Astrocyte (in vitro differentiated cells and primary cell): ENCODE data around the gene MTURN. TPM values are rescaled to one million over a fixed set of nuclear protein-coding genes. Genes with fewer than 3 reads are reported as not detected.

Experiments
- DNase-seq: peaks from one replicate; pipeline ENCODE4 v3.0.0-alpha.2; 2010; ENCODE audit warnings: low read depth
- FAIRE-seq: peaks from 2 replicates; lab custom pipeline; 2011; peaks lifted over from hg19 to GRCh38; lab: Jason Lieb, UNC
- H2AFZ ChIP-seq: 2 replicates; pipeline ENCODE4 v1.6.0; 2012; ENCODE audit warnings: low read depth, low read length, inconsistent platforms
- H3K27ac ChIP-seq: 2 replicates; pipeline ENCODE4 v1.5.1; 2011; ENCODE audit warnings: low read depth, low read length, inconsistent platforms
- H3K27me3 ChIP-seq: 2 replicates; pipeline ENCODE4 v1.6.0; 2011; ENCODE audit warnings: low read length, inconsistent platforms; ENCODE audit not compliant: insufficient read depth
- H3K36me3 ChIP-seq: 2 replicates; pipeline ENCODE4 v1.5.1; 2011; ENCODE audit warnings: low read length, inconsistent platforms; ENCODE audit not compliant: insufficient read depth
- H3K4me1 ChIP-seq: 2 replicates; pipeline ENCODE4 v1.5.1; 2011; ENCODE audit warnings: low read length, inconsistent platforms; ENCODE audit not compliant: insufficient read depth
- H3K4me2 ChIP-seq: 2 replicates; pipeline ENCODE4 v1.6.0; 2012; ENCODE audit warnings: low read length, inconsistent platforms
- H3K4me3 ChIP-seq: 2 replicates; pipeline ENCODE4 v1.5.1; 2011; ENCODE audit warnings: low read depth, mild to moderate bottlenecking, low read length, inconsistent platforms; ENCODE audit not compliant: insufficient read depth
- H3K79me2 ChIP-seq: 2 replicates; pipeline ENCODE4 v1.6.0; 2012; ENCODE audit warnings: mild to moderate bottlenecking, low read length, inconsistent platforms; ENCODE audit not compliant: insufficient read depth
- H3K9ac ChIP-seq: 2 replicates; pipeline ENCODE4 v1.6.0; 2012; ENCODE audit warnings: mild to moderate bottlenecking, low read length, inconsistent platforms
- H3K9me3 ChIP-seq: 2 replicates; pipeline ENCODE4 v1.5.1; 2012; ENCODE audit warnings: low read depth, mild to moderate bottlenecking, low read length, inconsistent platforms; ENCODE audit not compliant: insufficient read depth
- H4K20me1 ChIP-seq: 2 replicates; pipeline ENCODE4 v1.6.0; 2012; ENCODE audit warnings: low read length, inconsistent platforms; ENCODE audit not compliant: insufficient read depth
- H3K27ac Mint-ChIP-seq: one replicate; pipeline ENCODE4 v1.8.0; 2021; ENCODE audit warnings: mild to moderate bottlenecking, mixed read lengths; ENCODE audit not compliant: unreplicated experiment
- H3K27me3 Mint-ChIP-seq: one replicate; pipeline ENCODE4 v1.8.0; 2021; ENCODE audit warnings: low read depth, mixed read lengths; ENCODE audit not compliant: unreplicated experiment
- H3K36me3 Mint-ChIP-seq: one replicate; pipeline ENCODE4 v1.8.0; 2021; ENCODE audit warnings: low read depth, mixed read lengths; ENCODE audit not compliant: unreplicated experiment
- H3K4me1 Mint-ChIP-seq: one replicate; pipeline ENCODE4 v1.8.0; 2021; ENCODE audit warnings: low read depth, mixed read lengths; ENCODE audit not compliant: unreplicated experiment
- H3K4me3 Mint-ChIP-seq: one replicate; pipeline ENCODE4 v1.8.0; 2021; ENCODE audit warnings: mild to moderate bottlenecking, moderate library complexity, mixed read lengths; ENCODE audit not compliant: unreplicated experiment
- H3K9me3 Mint-ChIP-seq: one replicate; pipeline ENCODE4 v1.8.0; 2021; ENCODE audit warnings: mild to moderate bottlenecking, mixed read lengths; ENCODE audit not compliant: unreplicated experiment
- CTCF ChIP-seq: IDR thresholded peaks from 2 replicates; pipeline ENCODE4 v1.5.1; 2011; ENCODE audit warnings: low read depth, mild to moderate bottlenecking, inconsistent platforms, low read length, moderate library complexity; ENCODE audit not compliant: insufficient read depth
- EZH2 ChIP-seq: IDR thresholded peaks from 2 replicates; pipeline ENCODE4 v1.6.1; 2012; ENCODE audit warnings: mild to moderate bottlenecking, low read length, inconsistent platforms; ENCODE audit not compliant: insufficient read depth
- total RNA-seq: library from RNA; stranded (reverse); gene quantifications from 2 replicates; pipeline ENCODE4 v1.2.1, GENCODE V29; 2021

Gene MTURN
- total RNA-seq, 1 donor from 2014 or later, result 9.3 TPM

DNA sequence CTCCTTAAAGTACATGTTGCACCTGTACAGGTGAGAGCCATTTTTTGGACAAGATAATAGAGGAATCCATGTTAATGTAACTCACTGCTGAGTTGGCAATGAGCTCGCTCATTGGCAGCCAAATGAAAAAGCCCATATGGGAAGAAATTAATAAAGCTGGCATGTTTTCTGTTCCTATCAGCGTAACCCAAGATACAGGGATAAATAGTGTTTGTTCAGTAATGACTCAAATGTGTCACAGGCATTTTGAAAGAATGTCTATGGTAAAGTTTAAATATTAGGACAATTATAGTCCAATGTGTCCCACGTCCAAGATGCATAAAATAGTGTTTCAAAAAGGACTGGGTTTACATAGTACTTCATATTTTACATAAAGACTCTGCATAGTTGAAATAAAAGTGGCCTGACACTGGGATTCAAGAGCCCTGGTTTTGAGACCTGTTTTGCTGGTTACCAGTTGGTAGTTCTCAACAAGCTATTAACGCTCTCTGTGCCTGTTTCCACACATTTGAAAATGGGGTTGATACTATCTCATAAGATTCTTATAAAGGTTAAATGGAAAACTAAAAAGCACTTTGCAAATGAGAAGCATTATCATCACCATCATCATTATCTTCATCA is 49.1 kb downstream of the MTURN start:
- FAIRE-seq, result no peak
- Histone ChIP-seq H3K4me3 (no peak overlapping the region), H3K27me3 (no peaks in the 10 kb centered on the region), H3K4me2 (no peak overlapping the region), H2AFZ (no peak overlapping the region), H3K27ac (no peak overlapping the region), H4K20me1 (no peaks in the 10 kb centered on the region), H3K9ac (no peak overlapping the region), H3K36me3 (no peaks in the 10 kb centered on the region), H3K79me2 (no peaks in the 10 kb centered on the region), H3K4me1 (no peaks in the 10 kb centered on the region), H3K9me3 (no peaks in the 10 kb centered on the region)
- H3K27ac Mint-ChIP-seq, result no peak overlapping the region
- H3K36me3 Mint-ChIP-seq, result peaks cover 6% of the 10 kb centered on the region
- no peak for DNase-seq
- TF ChIP-seq CTCF (no peak), EZH2 (no peak)
- H3K4me3 Mint-ChIP-seq, result no peak overlapping the region
- no peaks in the 10 kb centered on the region for H3K27me3 Mint-ChIP-seq
- H3K4me1 Mint-ChIP-seq, result peaks cover 8% of the 10 kb centered on the region
- peaks cover 23% of the 10 kb centered on the region for H3K9me3 Mint-ChIP-seq

DNA sequence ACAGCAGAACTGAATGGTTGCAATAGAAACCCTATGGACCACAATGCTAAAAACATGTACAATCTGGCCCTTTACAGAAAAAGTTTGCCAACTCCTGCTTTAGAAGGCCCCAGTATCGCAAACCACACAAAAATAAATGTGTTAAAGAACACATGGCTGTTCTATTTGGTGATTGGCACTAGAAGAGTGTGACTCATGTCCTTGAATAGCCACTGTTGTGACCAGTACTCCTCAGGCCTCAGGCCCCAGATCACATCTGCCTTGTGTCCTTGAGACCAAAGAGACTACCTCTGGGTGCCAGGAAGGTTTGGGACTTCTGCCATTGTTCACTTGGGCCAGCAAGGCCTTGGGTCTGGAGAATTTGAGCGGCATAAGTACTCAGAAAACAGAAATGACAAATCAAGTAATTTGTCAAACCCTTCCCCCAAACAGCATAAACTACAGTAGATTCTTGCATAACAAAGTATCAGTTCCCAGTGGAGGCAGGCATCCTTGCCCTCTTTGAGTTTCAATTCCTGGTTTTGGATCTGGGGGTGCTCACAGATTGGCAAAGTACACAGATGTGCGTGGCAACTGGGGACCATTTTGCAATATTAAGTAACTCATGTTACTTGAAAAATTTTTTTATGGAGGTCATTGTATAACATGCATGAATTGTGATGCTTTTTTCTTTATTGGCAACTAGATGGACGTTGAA is 50.2 kb downstream of the MTURN start:
- Mint-ChIP-seq H3K9me3 (peaks cover 23% of the 10 kb centered on the region), H3K4me1 (peaks cover 8% of the 10 kb centered on the region), H3K27ac (no peak overlapping the region), H3K27me3 (no peaks in the 10 kb centered on the region), H3K4me3 (no peak overlapping the region), H3K36me3 (peaks cover 6% of the 10 kb centered on the region)
- no peak overlapping the region for H3K4me3 ChIP-seq
- H3K27me3 ChIP-seq, result no peaks in the 10 kb centered on the region
- no peak overlapping the region for H3K9ac ChIP-seq
- H2AFZ ChIP-seq, result no peak overlapping the region
- no peaks in the 10 kb centered on the region for H3K36me3 ChIP-seq
- H4K20me1 ChIP-seq, result no peaks in the 10 kb centered on the region
- H3K4me2 ChIP-seq, result no peak overlapping the region
- H3K9me3 ChIP-seq, result no peaks in the 10 kb centered on the region
- FAIRE-seq (no peak), DNase-seq (no peak)
- TF ChIP-seq CTCF (no peak), EZH2 (no peak)
- no peak overlapping the region for H3K27ac ChIP-seq
- no peaks in the 10 kb centered on the region for H3K4me1 ChIP-seq
- no peaks in the 10 kb centered on the region for H3K79me2 ChIP-seq

- peaks cover 23% of the 10 kb centered on the region for H3K9me3 Mint-ChIP-seq
- DNase-seq (no peak), FAIRE-seq (no peak)
- no peaks in the 10 kb centered on the region for H3K9me3 ChIP-seq
- no peak overlapping the region for H2AFZ ChIP-seq
- H3K9ac ChIP-seq, result no peak overlapping the region
- no peak overlapping the region for H3K4me3 Mint-ChIP-seq
- H3K27ac ChIP-seq, result no peak overlapping the region
- H3K79me2 ChIP-seq, result no peaks in the 10 kb centered on the region
- no peaks in the 10 kb centered on the region for H3K27me3 Mint-ChIP-seq
- H3K4me1 ChIP-seq, result no peaks in the 10 kb centered on the region
- no peak overlapping the region for H3K4me2 ChIP-seq
- peaks cover 8% of the 10 kb centered on the region for H3K4me1 Mint-ChIP-seq
- no peak overlapping the region for H3K27ac Mint-ChIP-seq
- no peaks in the 10 kb centered on the region for H4K20me1 ChIP-seq
- no peaks in the 10 kb centered on the region for H3K27me3 ChIP-seq
- TF ChIP-seq CTCF (no peak), EZH2 (no peak)
- H3K36me3 Mint-ChIP-seq, result peaks cover 6% of the 10 kb centered on the region
- H3K36me3 ChIP-seq, result no peaks in the 10 kb centered on the region
- no peak overlapping the region for H3K4me3 ChIP-seq
These were observed 50.7 kb downstream of the MTURN start for GRCh38 chr7:30185496-30185895.
